ENCODE results near the gene WIPF3.

WIPF3 gene

DNA sequence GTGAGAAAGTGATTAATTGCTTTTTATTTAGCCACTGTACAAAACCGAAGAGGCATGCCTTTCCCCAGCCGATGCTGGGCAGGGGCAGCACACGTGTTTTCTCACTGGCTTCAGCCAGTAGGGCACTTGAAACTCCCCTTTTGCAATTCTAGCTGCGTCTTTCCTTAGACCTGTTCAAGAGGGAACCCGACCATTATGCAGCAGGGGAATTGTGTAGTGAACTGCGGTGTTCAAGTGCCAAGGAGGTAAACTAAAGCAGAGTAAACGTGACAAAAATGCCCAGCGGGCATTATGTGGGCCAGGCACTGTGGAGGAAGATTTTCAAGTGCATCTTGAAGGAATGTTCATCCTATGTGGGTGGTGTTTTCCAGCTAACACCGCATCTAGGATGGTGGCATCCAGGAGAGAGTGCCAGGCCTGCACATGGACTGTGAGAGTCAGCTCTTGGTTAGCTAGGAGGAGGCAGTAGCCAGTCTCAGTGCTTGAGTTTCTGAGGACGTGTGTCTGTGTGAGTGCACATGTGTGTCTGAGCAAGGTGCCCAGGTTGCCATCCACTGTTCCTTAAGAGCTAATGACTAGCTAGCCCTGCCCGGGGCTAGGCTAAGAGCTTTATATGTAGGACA lies 3.3 kb downstream of the WIPF3 start:
- DNase-seq (ENCODE audit: low spot score): no peak

DNA sequence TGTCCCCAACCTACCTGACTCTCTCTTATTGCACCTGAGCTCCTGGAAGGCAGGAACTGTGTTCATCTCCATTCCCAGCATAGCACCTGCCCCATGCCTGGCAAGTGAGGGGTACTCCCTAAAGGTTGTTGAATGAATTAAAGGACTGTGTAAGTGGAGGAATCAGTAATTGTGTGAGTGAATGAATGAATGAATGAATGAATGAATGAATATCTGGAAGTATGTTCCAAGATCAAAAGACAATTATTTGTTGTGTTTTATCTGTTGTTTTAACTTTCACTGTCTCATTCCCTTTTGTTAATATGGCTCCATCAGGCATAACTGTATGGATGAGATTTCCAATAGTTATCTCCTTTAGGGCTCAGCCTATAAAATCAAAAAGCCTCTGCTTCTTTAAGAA lies 4.0 kb downstream of the WIPF3 start:
- DNase-seq (ENCODE audit: low spot score): no peak

- DNase-seq (ENCODE audit: low spot score): no peak
Measured at GRCh38 chr7:29810813-29811482, 4.6 kb downstream of the WIPF3 start.

- no peak for DNase-seq (ENCODE audit: low spot score)
Measured at GRCh38 chr7:29811586-29811985, 5.3 kb downstream of the WIPF3 start.

GRCh38 chr7:29812185-29812876 lies 6.0 kb downstream of the WIPF3 start:
- no peak for DNase-seq (ENCODE audit: low spot score)

GRCh38 chr7:29815181-29816105 lies 9.1 kb downstream of the WIPF3 start:
- DNase-seq (ENCODE audit: low spot score): no peak

DNA sequence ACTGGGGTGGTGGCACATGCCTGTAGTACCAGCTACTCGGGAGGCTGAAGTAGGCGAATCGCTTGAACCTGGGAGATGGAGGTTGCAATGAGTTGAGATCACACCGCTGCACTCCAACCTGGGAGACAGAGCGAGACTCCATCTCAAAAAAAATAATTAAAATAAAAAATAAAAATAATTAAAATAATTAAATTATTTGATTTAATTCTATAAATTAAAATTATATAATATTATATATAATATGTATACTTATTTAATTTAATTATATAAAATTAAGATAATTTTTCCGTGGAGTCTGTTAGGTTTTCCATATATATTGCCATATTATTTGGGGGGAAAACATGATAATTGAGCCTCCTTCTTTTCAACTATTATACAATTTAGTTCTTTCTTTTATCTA lies 12.0 kb downstream of the WIPF3 start:
- DNase-seq (ENCODE audit: low spot score): no peak

DNA sequence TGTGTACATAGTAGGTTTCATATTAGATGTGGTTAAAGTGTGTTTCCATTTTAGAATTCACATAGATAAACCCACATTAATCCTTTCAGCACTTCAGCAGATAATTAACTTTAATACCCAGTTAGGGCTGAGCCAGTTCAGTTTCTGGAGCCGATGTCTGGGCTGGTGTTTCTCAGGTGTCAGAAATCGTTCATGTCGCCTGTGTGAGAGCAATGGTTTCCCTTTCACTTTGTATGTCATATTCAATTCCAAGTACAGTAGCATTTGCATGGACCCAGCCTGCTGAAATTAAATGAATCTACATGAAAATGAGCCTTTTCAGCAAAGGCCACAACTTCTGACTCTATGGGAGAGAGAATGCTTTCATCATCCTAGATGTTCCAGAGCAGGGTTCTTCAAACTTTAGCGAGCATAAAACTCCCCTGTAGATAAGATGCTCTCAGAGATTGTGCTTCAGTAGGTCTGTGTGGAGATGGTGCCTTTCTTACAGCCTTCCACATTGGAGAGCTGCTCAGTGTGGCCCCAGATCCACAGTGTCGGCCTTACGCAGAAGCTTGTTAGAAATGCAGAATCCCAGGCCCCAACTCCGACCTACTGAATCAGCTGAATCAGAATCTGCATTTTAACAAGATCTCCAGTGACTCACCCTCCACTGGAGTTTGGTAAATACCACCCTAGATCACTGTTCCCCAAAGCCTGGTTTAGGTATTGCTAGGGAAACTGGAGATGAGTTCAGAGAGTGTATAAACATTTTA lies 19.6 kb downstream of the WIPF3 start:
- no peak for DNase-seq (ENCODE audit: low spot score)

DNA sequence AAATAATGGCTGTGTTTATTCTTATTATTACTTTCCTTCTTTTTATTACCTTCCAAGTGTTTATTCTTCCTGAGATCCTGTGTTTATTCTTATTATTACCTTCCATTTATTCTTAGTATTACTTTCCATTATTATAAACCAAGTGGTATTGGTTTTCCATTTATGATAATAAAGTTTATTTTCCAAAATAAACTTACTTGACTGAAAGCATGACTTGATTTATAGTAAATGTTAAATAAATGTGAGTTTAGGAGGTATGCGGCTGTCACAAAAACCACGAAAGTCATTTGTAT lies 20.2 kb downstream of the WIPF3 start:
- DNase-seq (ENCODE audit: low spot score): no peak

- no peak for DNase-seq (ENCODE audit: low spot score)
Measured at GRCh38 chr7:29826904-29827303, 20.6 kb downstream of the WIPF3 start.

DNA sequence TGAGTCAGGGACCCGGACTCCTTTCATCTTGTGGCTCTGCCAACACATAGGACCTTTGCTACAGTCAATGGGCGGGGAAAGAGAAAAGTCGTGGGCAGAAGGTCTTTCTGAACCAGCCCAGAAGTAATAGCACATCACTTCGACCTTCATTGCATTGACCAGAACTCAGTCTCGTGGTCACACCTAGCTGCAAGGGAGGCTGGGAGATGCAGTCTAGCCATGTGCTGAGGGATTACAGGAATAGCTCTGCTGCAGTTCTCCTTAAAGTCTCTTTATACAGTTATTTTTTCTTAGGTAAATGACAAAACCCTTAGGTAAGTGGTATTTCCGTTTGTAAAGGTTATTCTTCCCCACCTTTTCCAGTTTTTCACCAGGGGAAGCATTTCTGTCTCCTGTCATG lies 25.4 kb downstream of the WIPF3 start:
- DNase-seq (ENCODE audit: low spot score): no peak

DNA sequence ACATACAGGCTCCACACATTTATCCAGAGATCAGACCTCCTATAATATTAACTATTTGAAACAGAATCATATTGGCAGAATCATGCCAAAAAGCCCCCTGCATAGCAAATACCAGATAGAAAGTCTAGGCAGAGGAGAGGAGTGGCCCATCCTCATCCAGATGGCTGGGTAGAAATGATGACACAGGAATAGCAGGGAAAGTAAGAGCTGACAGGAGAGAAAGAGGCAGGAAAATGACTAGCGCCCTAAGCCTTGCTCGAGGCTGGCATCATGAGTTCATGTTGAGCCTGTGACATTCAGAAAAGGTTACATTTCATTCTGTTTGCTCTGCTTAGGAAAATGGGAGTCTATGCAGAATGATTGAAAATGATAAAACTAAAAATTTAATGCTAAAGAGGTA lies 27.6 kb downstream of the WIPF3 start:
- DNase-seq (ENCODE audit: low spot score): no peak

DNA sequence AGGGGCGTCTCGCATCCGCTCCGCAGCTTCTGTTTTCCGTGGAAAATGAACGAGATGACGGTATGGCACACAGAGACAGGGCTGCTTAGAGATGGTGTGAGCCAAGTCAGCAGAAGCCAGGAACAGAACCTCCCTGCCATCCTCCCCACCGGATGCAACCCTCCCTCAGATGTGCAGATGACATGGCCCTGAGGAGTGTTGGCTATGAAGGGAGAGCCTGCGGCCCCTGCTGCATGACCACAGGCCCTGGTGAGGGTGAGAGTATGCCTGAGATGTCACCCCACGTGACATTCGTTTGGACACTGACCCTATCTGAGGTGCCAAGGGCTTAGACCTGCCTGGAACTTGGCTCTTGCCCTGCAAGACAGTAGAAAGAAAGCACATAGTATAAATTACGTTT lies 29.4 kb downstream of the WIPF3 start:
- no peak for DNase-seq (ENCODE audit: low spot score)

GRCh38 chr7:29839302-29839701 lies 33.0 kb downstream of the WIPF3 start:
- no peak for DNase-seq (ENCODE audit: low spot score)

- no peak for DNase-seq (ENCODE audit: low spot score)
Measured at GRCh38 chr7:29839921-29840320, 33.6 kb downstream of the WIPF3 start.

- DNase-seq (ENCODE audit: low spot score): no peak
Measured at GRCh38 chr7:29840701-29841100, 34.4 kb downstream of the WIPF3 start.

DNA sequence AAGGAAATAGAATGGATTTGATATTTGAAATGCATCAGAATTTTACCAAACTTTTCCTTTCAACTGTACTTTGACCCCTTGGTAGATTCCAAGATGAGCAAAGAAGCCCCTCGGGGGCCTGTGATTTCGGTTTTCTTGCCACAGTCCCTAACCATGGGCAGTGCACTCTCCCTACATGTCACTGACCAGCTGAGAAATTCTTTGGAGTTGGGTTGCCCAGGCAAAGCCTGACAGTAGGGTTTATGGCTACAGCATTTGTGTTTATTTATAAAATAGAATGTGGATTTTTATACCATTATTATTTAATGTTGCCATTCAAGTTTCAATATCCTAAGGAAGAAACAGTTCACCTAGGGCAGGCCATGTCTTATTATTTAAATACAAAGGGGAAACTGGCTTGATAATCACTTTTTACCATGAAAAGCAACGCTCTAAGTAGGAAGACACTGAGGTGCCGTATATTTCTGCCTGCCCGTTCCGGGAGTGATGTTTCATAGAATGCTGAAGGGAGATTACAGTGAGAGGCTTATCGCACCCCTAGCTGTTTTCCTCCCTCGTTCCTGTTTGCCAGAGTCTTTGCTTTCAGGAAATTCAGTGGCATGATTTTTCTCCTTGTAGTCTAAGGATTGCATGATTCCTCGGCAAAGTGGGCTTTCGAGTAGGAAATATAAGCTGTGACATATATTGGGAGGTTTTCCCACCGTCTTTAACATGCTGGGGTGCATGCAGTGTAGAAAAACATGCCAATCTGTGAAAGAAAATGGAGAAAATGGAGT lies 35.8 kb downstream of the WIPF3 start:
- no peak for DNase-seq (ENCODE audit: low spot score)

DNA sequence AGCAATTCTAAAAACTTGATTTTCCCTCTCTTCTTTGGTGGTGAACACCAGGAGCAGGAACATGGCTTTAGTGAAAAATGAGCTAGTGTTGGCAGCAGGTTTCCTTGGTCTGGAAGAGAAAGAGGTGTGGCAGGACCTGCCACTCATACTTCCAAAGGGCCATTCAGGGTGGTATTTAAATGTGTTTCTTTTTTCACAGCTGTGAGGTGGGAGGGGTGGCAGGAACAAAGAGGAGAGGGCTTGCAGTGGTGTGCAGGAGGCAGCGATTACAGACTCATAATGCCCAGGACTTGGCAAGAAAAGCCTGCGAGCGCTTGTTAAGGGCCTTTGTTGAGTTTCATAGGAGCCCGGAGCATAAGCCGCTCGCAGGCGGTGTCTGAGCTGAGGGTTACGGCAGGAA lies 36.8 kb downstream of the WIPF3 start:
- DNase-seq (ENCODE audit: low spot score): no peak

GRCh38 chr7:29843726-29844125 lies 37.4 kb downstream of the WIPF3 start:
- no peak for DNase-seq (ENCODE audit: low spot score)

DNA sequence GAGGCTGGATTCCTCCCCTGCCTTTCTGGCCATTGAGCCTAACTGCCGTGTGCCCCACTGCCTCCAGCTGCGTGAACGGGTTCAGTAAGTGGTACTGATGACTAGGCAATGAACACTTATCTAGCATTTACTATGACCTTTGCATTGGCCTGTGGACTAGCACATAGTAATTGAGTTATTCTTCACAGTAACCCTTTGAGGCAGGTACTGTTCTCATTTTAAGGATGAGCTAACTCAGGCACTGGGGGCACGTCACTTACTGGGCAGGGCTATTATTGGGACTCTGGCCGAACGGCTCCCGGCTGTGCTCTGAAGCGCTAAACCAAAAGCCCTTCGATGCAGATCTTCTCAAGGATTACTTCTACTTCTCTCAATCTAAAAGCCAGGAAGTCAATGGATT lies 38.3 kb downstream of the WIPF3 start:
- DNase-seq (ENCODE audit: low spot score): no peak

GRCh38 chr7:29847496-29847895 lies 41.2 kb downstream of the WIPF3 start:
- no peak for DNase-seq (ENCODE audit: low spot score)
